Right lobe of liver (tissue), 4 donors: ENCODE measurements around the gene SNRNP200.
A peak's percentile ranks its signal among the peaks of the same experiment; 100 is the strongest.

Experiments
- CTCF ChIP-seq, 4 donors: fragments of 200-600 bp in 3 of 4; fragments of 450-650 bp in 1 of 4; IDR thresholded peaks; one replicate each; pipeline versions ENCODE4 v1.5.1 to v1.8.0; 2016 to 2022; ENCODE audit warnings: antibody characterized with exemption in 4 of 4, mild to moderate bottlenecking in 2 of 4
- POLR2A ChIP-seq: fragments of 450-650 bp; IDR thresholded peaks from one replicate; pipeline ENCODE4 v1.6.1; 2017; ENCODE audit warnings: antibody characterized with exemption, mild to moderate bottlenecking
- donor health status: DM: no; HTN: no; CAD: no.
- donor health status: DM: no; HTN: no; CAD: no.
- donor health status: DM: no; HTN: yes; CAD: no.

GRCh38 chr2:96265840-96266679, 39.3 kb downstream of the SNRNP200 start, which contains the start of the genes CIAO1 and TMEM127:
- peak; percentile 90 for TF ChIP-seq POLR2A
- peak in 2 of 4 donors; percentile 9 to 37 for TF ChIP-seq CTCF (IDR thresholded peaks at IDR 0.05)
